ENCODE data around the gene CCDC112. TPM values are rescaled to one million over a fixed set of nuclear protein-coding genes. Genes with fewer than 3 reads are reported as not detected.

The CCDC112 gene
- total RNA-seq, 4 donors from 2014 or later, result 3.7 to 5.7 (median 4.9) TPM

DNA sequence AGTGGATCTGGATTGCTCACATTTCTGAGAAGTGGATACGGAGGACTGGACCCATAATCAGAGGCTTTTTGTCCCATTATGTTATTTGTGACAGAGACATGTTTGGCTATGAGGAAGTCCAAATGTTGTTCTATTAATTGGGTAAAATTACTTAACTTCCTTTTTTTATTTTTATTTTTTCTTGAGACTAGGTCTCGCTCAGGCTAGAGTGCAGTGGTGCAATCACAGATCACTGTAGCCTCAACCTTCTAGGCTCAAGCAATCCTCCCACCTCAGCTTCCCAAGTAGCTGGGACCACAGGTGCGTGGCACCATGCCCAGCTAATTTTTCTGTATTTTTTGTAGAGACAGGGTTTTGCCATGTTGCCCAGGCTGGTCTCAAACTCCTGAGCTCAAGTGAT lies 21.9 kb downstream of the CCDC112 start:
- no peak overlapping the region for H3K4me3 ChIP-seq (ENCODE audit: low read depth, poor library complexity, severe bottlenecking)
- TF ChIP-seq POLR2A (IDR thresholded peaks at IDR 0.05), result no peak
- TF ChIP-seq, protein P1, sequence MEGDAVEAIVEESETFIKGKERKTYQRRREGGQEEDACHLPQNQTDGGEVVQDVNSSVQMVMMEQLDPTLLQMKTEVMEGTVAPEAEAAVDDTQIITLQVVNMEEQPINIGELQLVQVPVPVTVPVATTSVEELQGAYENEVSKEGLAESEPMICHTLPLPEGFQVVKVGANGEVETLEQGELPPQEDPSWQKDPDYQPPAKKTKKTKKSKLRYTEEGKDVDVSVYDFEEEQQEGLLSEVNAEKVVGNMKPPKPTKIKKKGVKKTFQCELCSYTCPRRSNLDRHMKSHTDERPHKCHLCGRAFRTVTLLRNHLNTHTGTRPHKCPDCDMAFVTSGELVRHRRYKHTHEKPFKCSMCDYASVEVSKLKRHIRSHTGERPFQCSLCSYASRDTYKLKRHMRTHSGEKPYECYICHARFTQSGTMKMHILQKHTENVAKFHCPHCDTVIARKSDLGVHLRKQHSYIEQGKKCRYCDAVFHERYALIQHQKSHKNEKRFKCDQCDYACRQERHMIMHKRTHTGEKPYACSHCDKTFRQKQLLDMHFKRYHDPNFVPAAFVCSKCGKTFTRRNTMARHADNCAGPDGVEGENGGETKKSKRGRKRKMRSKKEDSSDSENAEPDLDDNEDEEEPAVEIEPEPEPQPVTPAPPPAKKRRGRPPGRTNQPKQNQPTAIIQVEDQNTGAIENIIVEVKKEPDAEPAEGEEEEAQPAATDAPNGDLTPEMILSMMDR (IDR thresholded peaks at IDR 0.05), result no peak
- intact Hi-C loops (cut with DNase I; ENCODE audit: low total_unique reads), result no loop called here
- no peak for DNase-seq (ENCODE audit: low spot score in 2 of 2)
- 90 to 94% methylated on average over 3 of the region's 3 CpGs for WGBS, 2 donors

DNA sequence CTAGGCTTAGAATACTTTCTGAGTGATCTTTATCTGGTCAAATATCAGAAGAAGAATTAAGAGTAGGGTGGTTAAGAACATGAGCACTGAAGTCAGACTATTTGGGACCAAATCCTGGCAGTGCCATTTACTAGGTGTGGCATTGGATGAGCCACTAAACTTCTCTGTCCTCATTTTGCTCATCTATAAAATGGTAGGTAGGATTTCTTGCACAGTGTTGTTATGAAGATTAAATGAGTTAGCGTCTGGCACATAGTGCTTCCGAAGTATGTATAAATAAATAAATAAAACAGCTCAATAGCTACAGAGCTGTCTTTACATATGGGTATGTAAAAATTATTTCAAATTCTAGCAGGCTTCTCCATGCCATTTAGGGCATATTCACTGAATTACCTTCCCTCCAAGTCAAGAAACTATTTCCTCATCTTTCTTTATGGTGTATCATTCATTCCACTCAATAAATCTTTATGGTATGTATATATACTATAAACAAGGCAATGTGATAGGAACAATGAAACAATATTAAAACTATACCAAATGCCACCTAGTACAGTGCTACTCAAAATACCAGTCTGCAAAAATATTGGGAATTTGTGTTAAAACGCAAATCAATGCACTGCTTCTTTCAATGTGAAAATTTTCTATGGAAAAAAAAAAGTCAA lies 24.0 kb downstream of the CCDC112 start:
- H3K4me3 ChIP-seq (ENCODE audit: low read depth, poor library complexity, severe bottlenecking), result no peak overlapping the region
- no peak for TF ChIP-seq POLR2A (IDR thresholded peaks at IDR 0.05)
- TF ChIP-seq, protein P1 (IDR thresholded peaks at IDR 0.05), result no peak
- intact Hi-C loops (cut with DNase I; ENCODE audit: low total_unique reads), result no loop called here
- no peak for DNase-seq (ENCODE audit: low spot score in 2 of 2)
- 64 to 96% methylated on average over 3 of the region's 3 CpGs for WGBS, 2 donors

DNA sequence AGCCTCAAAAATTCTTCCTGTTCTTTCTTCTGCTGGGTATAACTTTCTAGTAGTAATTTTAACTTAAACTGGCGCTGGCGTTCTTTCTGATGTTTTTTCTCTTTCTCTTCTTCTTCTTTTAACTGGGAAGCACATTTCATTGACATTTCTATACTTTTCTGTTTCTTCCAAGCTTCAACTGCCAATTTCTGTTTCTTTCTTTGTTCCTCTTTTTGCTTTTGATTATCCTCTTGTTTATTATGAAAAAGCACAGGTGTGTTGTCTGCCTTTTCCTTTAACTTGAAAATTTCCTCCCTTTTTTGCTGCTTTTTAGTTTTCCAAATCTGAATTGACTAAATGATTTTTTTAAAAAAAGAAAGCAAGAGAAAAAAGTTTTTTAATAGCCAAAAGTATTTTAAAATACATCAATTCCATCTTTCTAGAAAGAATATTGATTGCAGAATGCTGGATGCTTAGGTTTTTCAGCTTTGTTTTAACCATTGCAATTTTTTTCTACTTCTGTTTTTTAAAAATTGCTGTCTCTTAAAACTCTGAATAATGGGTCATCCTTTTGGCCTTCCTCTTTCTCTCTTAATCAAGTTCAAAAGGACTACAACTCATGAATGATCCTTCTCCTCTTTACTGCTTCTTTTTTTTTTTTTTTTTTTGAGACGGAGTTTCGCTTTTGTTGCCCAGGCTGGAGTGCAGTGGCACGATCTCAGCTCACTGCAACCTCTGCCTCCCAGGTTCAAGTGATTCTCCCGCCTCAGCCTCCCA lies 25.0 kb downstream of the CCDC112 start:
- WGBS, 2 donors, result 85 to 94% methylated on average over 6 of the region's 6 CpGs
- intact Hi-C loops (cut with DNase I; ENCODE audit: low total_unique reads), result no loop called here
- no peak for TF ChIP-seq POLR2A (IDR thresholded peaks at IDR 0.05)
- TF ChIP-seq, protein P1 (IDR thresholded peaks at IDR 0.05), result no peak
- no peak overlapping the region for H3K4me3 ChIP-seq (ENCODE audit: low read depth, poor library complexity, severe bottlenecking)
- DNase-seq (ENCODE audit: low spot score in 2 of 2), result no peak

DNA sequence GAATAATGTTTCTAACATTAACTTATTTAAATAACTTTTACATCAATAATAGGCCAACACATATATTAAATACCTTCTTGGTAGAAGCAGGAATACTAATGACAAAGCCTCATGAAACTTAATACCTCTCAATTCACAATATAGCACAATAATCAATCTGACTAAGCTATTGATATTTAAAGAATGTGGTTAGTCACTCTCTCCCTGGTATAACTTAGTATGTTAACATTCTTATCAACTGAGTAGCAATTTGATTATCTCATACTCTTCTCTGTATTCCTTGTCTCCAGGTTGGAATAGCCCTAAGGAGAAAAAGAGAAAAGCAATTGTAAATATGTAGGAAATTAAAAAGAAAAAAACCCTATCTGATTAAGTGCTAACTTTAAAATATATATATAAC lies 28.8 kb downstream of the CCDC112 start:
- DNase-seq (ENCODE audit: low spot score in 2 of 2), result no peak
- intact Hi-C loops (cut with DNase I; ENCODE audit: low total_unique reads), result no loop called here
- H3K4me3 ChIP-seq (ENCODE audit: low read depth, poor library complexity, severe bottlenecking), result no peak overlapping the region
- TF ChIP-seq, protein P1 (IDR thresholded peaks at IDR 0.05), result no peak

DNA sequence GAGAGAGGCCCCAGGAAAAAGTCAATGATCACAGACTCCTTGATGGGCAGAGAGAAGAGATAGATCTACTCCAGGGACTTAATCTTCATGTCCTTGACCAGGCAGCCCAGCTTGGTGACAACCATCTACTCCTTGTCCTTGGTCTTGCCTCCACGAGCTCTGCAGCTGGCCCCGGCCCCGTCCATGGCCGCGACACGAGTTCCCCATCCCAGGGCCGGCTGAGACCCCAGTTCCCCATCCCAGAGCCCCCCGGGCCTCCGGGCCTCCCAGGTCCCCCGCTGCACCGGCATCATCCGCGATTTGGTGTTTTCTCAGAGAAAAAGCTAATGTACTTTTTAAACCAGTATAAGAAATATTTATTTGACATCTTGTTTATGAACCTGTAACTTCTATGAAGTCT lies 31.2 kb downstream of the CCDC112 start:
- no peak for DNase-seq (ENCODE audit: low spot score in 2 of 2)
- intact Hi-C loops (cut with DNase I; ENCODE audit: low total_unique reads), result no loop called here
- WGBS, 2 donors, result 95 to 97% methylated on average over 13 of the region's 13 CpGs
- no peak overlapping the region for H3K4me3 ChIP-seq (ENCODE audit: low read depth, poor library complexity, severe bottlenecking)
- TF ChIP-seq POLR2A (IDR thresholded peaks at IDR 0.05), result no peak
- TF ChIP-seq, protein P1 (IDR thresholded peaks at IDR 0.05), result no peak

Data from lower leg skin (tissue), 4 donors.